ENCODE measurements around the gene C3orf80. TPM values are rescaled to one million over a fixed set of nuclear protein-coding genes. Genes with fewer than 3 reads are reported as not detected.
"Not testable (repeated sequence)": the region's sequence is repeated elsewhere in the genome, so short reads cannot be mapped to it uniquely, and the experiment has no call there.

C3orf80 gene
- total RNA-seq, 1 donor from 2014 or later: not detected

- H3K27me3 Mint-ChIP-seq (ENCODE audit: unreplicated experiment): peaks cover 22% of the 10 kb centered on the region
- no peak for DNase-seq (ENCODE audit: extremely low spot score, unreplicated experiment)
- no peaks in the 10 kb centered on the region for H3K36me3 Mint-ChIP-seq (ENCODE audit: unreplicated experiment)
- no peaks in the 10 kb centered on the region for H3K9me3 Mint-ChIP-seq (ENCODE audit: unreplicated experiment)
- no peak overlapping the region for H3K27ac Mint-ChIP-seq (ENCODE audit: unreplicated experiment)
- H3K4me1 Mint-ChIP-seq (ENCODE audit: unreplicated experiment): no peaks in the 10 kb centered on the region
- no peak for TF ChIP-seq CTCF (IDR thresholded peaks at IDR 0.05)
- no peak overlapping the region for H3K4me3 Mint-ChIP-seq (ENCODE audit: unreplicated experiment)
Observed at GRCh38 chr3:160200353-160200752, 24.9 kb upstream of the C3orf80 start.

DNA sequence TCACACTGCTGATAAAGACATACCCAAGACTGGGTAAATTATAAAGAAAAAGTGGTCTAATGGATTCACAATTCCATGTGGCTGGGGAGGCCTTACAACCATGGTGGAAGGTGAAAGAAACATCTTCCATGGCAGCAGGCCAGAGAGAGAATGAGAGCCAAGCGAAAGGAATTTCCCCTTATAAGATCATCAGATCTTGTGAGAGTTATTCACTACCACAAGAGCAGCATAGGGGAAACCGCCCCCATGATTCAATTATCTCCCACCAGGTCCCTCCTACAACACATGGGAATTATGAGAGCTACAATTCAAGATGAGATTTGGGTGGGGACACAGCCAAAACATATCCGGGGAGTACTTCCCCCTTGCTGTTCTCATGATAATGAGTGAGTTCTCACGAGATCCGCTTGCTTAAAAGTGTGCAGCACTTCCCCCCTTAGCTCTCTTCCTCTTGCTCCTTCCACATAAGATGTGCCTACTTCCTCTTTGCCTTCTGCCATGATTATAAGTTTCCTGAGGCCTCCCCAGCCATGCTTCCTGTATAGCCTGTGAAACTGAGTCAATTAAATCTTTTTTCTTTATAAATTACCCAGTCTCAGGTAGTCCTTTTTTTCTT, 20.7 kb upstream of the C3orf80 start:
- not testable (repeated sequence) for H3K9me3 Mint-ChIP-seq (ENCODE audit: unreplicated experiment); H3K36me3 Mint-ChIP-seq (ENCODE audit: unreplicated experiment); H3K4me1 Mint-ChIP-seq (ENCODE audit: unreplicated experiment); H3K4me3 Mint-ChIP-seq (ENCODE audit: unreplicated experiment); H3K27ac Mint-ChIP-seq (ENCODE audit: unreplicated experiment)
- peaks cover 42% of the 10 kb centered on the region for H3K27me3 Mint-ChIP-seq (ENCODE audit: unreplicated experiment)
- DNase-seq (ENCODE audit: extremely low spot score, unreplicated experiment): peak; percentile 30

- Mint-ChIP-seq H3K4me1 (ENCODE audit: unreplicated experiment) (no peaks in the 10 kb centered on the region), H3K36me3 (ENCODE audit: unreplicated experiment) (no peaks in the 10 kb centered on the region), H3K9me3 (ENCODE audit: unreplicated experiment) (peaks cover 4% of the 10 kb centered on the region), H3K27me3 (ENCODE audit: unreplicated experiment) (peaks cover 46% of the 10 kb centered on the region), H3K27ac (ENCODE audit: unreplicated experiment) (no peak overlapping the region), H3K4me3 (ENCODE audit: unreplicated experiment) (no peak overlapping the region)
- peak; percentile 53 for DNase-seq (ENCODE audit: extremely low spot score, unreplicated experiment)
- no peak for TF ChIP-seq CTCF (IDR thresholded peaks at IDR 0.05)
Observed at GRCh38 chr3:160205606-160206005, 19.6 kb upstream of the C3orf80 start.

DNA sequence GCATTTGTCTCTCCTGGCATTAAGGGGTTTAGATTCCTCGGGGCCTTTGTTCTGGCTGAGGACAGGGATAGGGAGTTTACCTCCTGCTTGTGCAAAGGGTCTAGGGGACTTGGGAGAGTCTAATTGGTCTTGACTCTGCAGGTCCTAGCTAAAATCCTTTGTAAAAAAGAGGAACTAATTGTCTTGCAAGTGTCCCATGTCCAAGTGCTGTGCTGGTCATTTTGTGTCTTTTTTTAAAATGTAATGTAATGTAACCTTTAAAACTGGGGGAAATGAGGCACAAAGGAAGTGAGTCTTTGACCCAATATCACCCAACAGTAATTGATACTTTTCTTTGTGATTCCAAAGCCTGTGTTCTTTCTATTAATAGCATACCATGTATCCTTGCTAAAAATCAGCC, 14.9 kb upstream of the C3orf80 start:
- H3K4me3 Mint-ChIP-seq (ENCODE audit: unreplicated experiment): no peak overlapping the region
- peaks cover 64% of the 10 kb centered on the region for H3K27me3 Mint-ChIP-seq (ENCODE audit: unreplicated experiment)
- peaks cover 4% of the 10 kb centered on the region for H3K9me3 Mint-ChIP-seq (ENCODE audit: unreplicated experiment)
- no peaks in the 10 kb centered on the region for H3K4me1 Mint-ChIP-seq (ENCODE audit: unreplicated experiment)
- H3K36me3 Mint-ChIP-seq (ENCODE audit: unreplicated experiment): no peaks in the 10 kb centered on the region
- DNase-seq (ENCODE audit: extremely low spot score, unreplicated experiment): peak; percentile 21
- no peak for TF ChIP-seq CTCF (IDR thresholded peaks at IDR 0.05)
- no peak overlapping the region for H3K27ac Mint-ChIP-seq (ENCODE audit: unreplicated experiment)

DNA sequence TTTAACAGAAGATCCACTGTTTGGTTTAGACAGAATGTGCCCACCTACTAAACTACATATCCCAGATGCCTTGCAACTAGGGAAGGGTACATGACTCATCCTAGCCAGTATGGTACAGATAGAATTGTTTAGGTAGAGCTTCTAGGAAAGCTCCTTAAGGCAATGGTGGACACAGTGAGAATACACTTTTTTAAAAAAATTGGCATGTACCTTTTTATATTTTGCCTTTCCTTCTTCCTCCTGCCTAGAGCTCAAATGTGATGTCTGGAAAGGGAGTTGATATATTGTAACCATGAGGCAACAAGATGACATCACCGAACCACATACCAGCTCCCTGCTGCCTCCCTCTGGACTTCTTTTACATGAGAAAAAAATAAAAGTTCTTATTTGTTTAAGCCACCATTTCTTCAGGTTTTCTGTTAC, 14.4 kb upstream of the C3orf80 start:
- no peak overlapping the region for H3K27ac Mint-ChIP-seq (ENCODE audit: unreplicated experiment)
- H3K9me3 Mint-ChIP-seq (ENCODE audit: unreplicated experiment): peaks cover 4% of the 10 kb centered on the region
- TF ChIP-seq CTCF (IDR thresholded peaks at IDR 0.05): peak; percentile 19
- DNase-seq (ENCODE audit: extremely low spot score, unreplicated experiment): peak; percentile 11
- H3K27me3 Mint-ChIP-seq (ENCODE audit: unreplicated experiment): peaks cover 64% of the 10 kb centered on the region
- no peak overlapping the region for H3K4me3 Mint-ChIP-seq (ENCODE audit: unreplicated experiment)
- H3K36me3 Mint-ChIP-seq (ENCODE audit: unreplicated experiment): no peaks in the 10 kb centered on the region
- H3K4me1 Mint-ChIP-seq (ENCODE audit: unreplicated experiment): no peaks in the 10 kb centered on the region

GRCh38 chr3:160213191-160213590, 12.0 kb upstream of the C3orf80 start:
- peaks cover 66% of the 10 kb centered on the region for H3K27me3 Mint-ChIP-seq (ENCODE audit: unreplicated experiment)
- H3K9me3 Mint-ChIP-seq (ENCODE audit: unreplicated experiment): peaks cover 4% of the 10 kb centered on the region
- no peaks in the 10 kb centered on the region for H3K4me1 Mint-ChIP-seq (ENCODE audit: unreplicated experiment)
- H3K36me3 Mint-ChIP-seq (ENCODE audit: unreplicated experiment): no peaks in the 10 kb centered on the region
- no peak overlapping the region for H3K27ac Mint-ChIP-seq (ENCODE audit: unreplicated experiment)
- no peak for TF ChIP-seq CTCF (IDR thresholded peaks at IDR 0.05)
- DNase-seq (ENCODE audit: extremely low spot score, unreplicated experiment): no peak
- no peak overlapping the region for H3K4me3 Mint-ChIP-seq (ENCODE audit: unreplicated experiment)
